HG03457 (cell line): ENCODE measurements around the gene CCNYL1.
"Not testable (repeated sequence)": the region's sequence is repeated elsewhere in the genome, so short reads cannot be mapped to it uniquely, and the experiment has no call there.

Experiments used
- ATAC-seq: cut with Tn5 transposase; IDR thresholded peaks from one replicate; pipeline ENCODE4 v1.9.1; 2021; ENCODE audit warnings: moderate number of reproducible peaks; ENCODE audit not compliant: unreplicated experiment

The CCNYL1 gene

DNA sequence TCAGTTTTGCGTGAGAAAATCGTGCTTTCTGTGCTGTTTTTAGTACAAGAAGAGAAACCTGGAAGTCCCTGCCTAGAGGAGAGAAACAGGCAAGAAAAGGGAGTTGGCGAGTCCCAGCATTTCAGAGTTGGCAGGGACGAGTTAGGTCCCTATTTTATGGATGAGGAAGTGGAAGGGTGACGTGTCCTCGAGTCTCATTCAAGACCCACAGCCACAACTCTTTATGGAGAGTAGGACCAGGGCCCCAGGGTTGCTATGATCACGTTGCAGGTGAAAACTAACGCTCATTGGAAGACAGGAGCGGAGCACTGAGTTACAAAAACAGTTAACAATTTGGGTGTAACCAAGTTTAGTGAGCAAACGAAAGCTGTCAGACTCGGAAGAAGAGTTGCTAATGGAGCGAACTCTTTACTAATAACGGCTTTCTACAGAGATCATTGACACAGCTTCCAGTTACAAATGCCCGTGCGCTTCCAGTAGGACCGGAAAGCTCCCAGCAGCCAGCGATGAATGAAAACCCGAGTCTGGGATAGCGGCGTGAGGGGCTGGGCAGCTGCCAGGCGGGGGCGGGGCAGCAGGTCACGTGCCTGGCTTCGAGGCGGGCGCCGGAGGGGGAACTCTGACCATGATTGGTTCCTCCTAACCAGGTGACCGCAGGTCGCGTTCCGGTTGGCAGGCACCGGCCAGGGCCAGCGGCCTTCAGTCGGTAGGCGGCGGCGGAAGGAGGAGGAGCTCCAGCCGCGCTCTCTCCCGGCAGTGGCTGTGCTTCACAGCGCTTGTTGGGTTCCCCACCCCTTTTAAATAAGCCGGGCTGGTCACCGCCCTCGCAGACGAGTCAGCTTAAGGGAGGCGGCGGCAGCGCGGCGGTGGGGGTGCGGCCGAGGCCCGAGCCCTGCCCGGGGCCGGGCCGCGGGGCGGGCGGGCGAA, at the start of gene CCNYL1:
CCNYL1 (plus strand) TSS at position 827 of the 927 bp plus-strand sequence. CDS start 257 bp downstream, outside the sequence.
- ATAC-seq = peak; percentile 98

GRCh38 chr2:207662203-207662602, 49.2 kb upstream of the CCNYL1 start:
- peak; percentile 96 for ATAC-seq

DNA sequence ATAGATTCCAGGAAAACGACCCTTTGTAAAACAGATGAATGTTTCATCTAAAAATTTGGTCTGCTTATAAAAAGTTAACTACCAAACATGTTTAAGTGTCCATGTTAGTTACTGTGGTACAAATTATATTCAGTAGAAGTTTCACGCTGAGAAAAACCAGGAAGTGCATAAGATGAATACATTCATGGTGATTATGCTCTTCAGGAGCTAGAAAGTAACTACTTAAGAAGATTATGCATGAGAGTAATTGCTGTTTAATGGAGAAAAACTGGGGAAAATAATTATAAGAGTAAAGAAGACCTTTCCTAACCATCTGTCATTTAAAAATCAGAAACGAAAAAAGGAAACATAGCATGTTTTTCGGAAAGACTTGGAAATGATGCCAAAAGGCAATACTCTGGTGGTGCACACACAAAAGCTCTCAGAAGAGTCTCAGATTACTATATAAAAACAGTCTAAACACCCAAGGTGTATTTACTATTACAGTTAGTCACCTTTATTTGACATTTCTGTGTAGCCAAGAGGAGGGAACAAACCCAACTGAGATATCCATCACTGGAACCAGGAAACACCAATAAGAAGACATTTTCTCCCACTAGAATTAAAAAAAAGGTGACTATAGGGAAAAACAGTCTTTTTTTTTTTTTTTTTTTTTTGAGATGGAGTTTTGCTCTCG, 47.4 kb upstream of the CCNYL1 start:
- ATAC-seq = no peak

DNA sequence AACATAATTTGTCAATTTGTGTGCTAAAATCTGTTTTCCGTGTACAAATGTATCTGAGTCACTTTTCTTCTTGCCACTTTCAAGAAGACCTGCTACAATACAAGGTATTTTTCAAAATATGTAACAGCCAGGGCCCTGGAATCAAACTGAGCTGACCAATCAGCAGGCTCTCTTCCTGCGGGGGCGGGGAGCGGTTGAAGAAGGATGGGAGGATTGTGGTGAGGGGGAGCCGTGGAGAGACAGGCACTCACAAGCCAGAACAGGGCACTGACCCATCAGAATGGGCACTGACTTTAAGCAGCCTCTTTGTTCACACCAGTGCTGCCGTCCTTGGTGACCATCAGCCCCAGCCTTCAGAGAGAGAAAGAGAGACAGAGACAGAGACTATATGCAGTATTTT, 40.6 kb upstream of the CCNYL1 start:
- ATAC-seq = no peak

DNA sequence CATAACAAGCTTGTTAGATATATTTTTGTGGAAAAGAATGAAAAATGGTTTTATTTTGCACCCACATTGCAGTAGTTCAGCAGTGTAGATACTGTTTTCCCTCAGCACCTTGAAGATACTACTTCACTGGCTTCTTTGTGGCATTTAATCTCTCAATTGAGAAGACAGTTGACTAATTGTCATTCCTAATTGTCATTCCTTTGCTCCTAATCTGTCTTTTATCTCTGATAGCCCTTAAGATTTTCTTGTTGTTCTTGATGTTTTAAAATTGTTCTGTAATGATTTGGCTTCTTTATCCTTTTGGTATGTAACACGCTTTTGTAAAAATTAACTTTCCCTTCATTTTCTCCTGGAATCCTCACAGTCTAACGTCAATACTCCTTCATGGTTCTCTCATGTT, 38.0 kb upstream of the CCNYL1 start:
- ATAC-seq = no peak

- ATAC-seq = no peak
These were observed 37.1 kb upstream of the CCNYL1 start for GRCh38 chr2:207674266-207674774.

- no peak for ATAC-seq
These were observed 36.6 kb upstream of the CCNYL1 start for GRCh38 chr2:207674826-207675225.

DNA sequence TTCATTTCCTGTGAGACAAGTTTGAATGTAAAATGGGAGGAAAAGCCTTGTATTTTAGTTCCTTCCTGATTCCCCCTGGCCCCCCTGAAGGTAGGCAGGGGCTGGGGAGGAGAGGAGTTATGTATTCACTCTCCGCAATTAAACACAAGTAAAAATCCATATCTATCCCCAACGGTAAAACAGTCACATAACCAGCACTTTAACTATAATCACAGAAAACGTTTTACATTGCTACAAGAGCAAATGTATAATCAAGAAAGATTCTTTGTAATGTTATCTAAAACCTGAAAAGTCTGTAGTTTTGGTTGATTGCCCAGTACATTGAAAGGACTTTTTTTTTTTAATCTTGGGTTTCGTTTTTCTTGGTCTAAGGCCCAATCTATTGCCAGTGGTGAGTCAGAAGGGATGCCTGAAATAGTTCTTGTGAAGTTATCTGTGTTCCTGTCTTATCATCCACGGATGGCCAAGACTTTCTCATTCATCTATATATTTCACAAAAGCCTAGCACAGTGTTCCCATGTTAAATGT, 34.5 kb upstream of the CCNYL1 start:
- no peak for ATAC-seq

DNA sequence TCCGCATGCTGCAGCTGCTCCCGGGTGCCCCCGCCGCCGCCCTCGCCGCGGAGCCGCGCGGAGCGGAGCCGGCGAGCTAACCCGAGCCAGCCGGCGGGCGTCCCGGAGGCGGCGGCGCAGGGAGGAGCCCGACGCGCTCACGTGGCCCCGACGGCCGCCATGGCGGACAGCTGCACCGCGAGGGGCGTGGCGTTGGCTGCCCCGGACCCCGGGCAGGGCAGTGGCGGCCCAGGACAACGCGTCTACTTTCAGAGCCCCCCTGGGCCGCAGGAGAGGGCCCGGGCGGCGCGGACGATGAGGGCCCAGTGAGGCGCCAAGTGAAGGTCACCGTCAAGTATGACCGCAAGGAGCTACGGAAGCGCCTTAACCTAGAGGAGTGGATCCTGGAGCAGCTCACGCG, 30.0 kb upstream of the CCNYL1 start:
- no peak for ATAC-seq

DNA sequence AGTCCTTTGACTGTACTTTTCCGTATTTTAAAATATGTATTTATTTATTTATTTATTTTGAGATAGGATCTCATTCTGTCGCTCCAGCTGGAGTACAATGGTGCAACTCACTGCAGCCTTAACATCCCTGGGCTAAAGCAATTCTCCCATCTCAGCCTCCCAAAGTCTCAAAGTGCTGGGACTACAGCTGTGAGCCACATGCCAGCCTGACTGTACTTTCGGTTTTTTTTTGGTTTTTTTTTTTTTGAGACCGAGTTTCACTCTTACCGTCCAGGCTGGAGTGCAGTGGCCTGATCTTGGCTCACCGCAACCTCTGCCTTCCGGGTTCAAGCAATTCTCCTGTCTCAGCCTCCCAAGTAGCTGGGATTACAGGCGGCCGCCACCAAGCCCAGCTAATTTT, 28.9 kb upstream of the CCNYL1 start:
- no peak for ATAC-seq

DNA sequence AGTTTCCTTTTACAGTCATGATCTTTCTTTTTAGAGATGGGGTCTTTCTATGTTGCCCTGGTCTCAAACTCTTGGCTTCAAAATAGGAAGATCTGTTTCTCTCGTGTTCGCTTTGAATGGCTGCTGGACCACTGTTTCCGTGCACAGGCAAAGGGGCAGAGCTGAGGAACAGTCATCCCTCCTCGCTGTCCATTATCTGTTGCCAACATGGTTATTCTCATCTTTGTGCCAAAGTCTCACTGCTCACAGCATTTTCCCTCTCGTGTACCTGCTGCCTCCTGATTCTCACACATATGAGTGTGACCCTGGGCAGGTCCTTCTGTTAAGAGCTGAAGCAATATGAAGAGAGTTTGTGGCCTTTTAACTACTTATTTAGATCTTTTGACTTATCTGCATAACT, 28.0 kb upstream of the CCNYL1 start:
- ATAC-seq = no peak

GRCh38 chr2:207683879-207684627, 27.4 kb upstream of the CCNYL1 start:
- ATAC-seq = no peak

- ATAC-seq = no peak
These were observed 24.6 kb upstream of the CCNYL1 start for GRCh38 chr2:207686812-207687211.

DNA sequence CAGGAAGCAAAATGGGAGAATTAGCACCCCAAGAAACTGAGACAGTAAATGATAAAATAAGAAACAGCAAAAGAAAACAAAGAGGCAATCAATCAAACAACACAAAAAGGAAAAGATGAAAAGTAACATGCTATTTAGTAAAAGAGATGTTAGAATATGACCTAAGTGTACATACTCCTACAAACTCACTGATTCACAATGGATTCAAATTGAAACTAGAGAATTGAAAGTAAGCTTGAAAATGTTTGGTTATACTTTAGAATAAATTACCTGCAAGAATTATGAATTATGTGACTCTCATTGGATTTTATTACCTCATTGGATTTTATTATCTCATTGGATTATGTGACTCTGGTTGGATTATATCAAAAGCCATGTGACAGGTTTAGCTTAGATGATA, 22.8 kb upstream of the CCNYL1 start:
- ATAC-seq = no peak

GRCh38 chr2:207690845-207691461, 20.5 kb upstream of the CCNYL1 start:
- not testable (repeated sequence) for ATAC-seq

GRCh38 chr2:207692206-207693065, 19.0 kb upstream of the CCNYL1 start:
- no peak for ATAC-seq

- no peak for ATAC-seq
These were observed 17.7 kb upstream of the CCNYL1 start for GRCh38 chr2:207693641-207694249.

DNA sequence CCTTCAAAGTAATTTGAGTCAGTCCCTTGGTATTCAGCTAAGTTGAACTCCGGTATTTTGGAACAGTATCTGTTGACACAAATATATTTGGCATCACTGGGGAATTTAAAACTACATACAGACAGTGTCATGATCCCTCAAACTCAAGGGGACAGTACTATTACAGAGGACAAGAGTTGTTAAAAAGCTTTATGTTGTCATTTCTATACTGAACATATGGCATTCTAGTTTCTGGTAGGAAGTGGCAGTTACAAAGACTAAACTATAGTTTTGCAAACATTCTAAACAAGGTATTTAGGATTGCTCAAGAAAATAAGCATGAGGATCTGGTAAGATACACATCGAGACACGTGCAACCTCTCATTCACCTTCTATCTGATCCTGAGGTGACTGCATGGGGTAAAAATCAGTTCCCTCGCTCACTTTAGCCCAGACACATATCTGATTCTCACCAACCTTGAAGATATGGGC, 16.6 kb upstream of the CCNYL1 start:
- ATAC-seq = no peak

GRCh38 chr2:207695293-207695692, 16.1 kb upstream of the CCNYL1 start:
- ATAC-seq = no peak
